ENCODE results near the gene ILDR1.
A peak's percentile ranks its signal among the peaks of the same experiment; 100 is the strongest.

The ILDR1 gene

GRCh38 chr3:121998030-121998580, 23.9 kb downstream of the ILDR1 start:
- no peak for TF ChIP-seq SUZ12 (IDR thresholded peaks at IDR 0.05)
- no peak for TF ChIP-seq BHLHE40 (IDR thresholded peaks at IDR 0.05; ENCODE audit: borderline replicate concordance)
- TF ChIP-seq FOXM1 (IDR thresholded peaks at IDR 0.05; ENCODE audit: borderline replicate concordance), result no peak
- no peak for TF ChIP-seq ELF4 (IDR thresholded peaks at IDR 0.05)
- TF ChIP-seq LEF1 (IDR thresholded peaks at IDR 0.05; ENCODE audit: borderline replicate concordance), result no peak
- no peak for TF ChIP-seq HDGF (IDR thresholded peaks at IDR 0.05; ENCODE audit: borderline replicate concordance)
- TF ChIP-seq FOXA1 (IDR thresholded peaks at IDR 0.05), result no peak
- no peak for TF ChIP-seq L3MBTL2 (conservative IDR thresholded peaks at IDR 0.05)
- no peak for TF ChIP-seq CTBP1 (IDR thresholded peaks at IDR 0.05; ENCODE audit: borderline replicate concordance)
- POLR2A ChIA-PET, result no interaction called here
- CTCF ChIA-PET, result interaction anchor here (1.0 kb wide), 1 partner anchor 260 kb away, joined by 3 read pairs; no protein-coding TSS in a partner anchor
- DNase-seq (ENCODE audit: extremely low spot score), result no peak

- POLR2A ChIA-PET, result no interaction called here
- CTCF ChIA-PET, result interaction anchor here (1.0 kb wide), 1 partner anchor 261 kb away, joined by 3 read pairs; no protein-coding TSS in a partner anchor
- no peak for TF ChIP-seq SUZ12 (IDR thresholded peaks at IDR 0.05)
- DNase-seq (ENCODE audit: extremely low spot score), result no peak
Measured at GRCh38 chr3:121997372-121997771, 24.7 kb downstream of the ILDR1 start.

GRCh38 chr3:121996441-121996840, 25.6 kb downstream of the ILDR1 start:
- ChIA-PET CTCF (interaction anchor here (0.6 to 1.2 kb wide), 2 partner anchors 95 to 126 kb away, joined by 3 to 4 read pairs; no protein-coding TSS in a partner anchor), POLR2A (no interaction called here)
- no peak for DNase-seq (ENCODE audit: extremely low spot score)
- TF ChIP-seq FOXK2 (IDR thresholded peaks at IDR 0.05), result no peak
- no peak for TF ChIP-seq FOXM1 (IDR thresholded peaks at IDR 0.05; ENCODE audit: borderline replicate concordance)
- no peak for TF ChIP-seq FOXA1 (IDR thresholded peaks at IDR 0.05)

GRCh38 chr3:121995161-121996137, 26.6 kb downstream of the ILDR1 start:
- DNase-seq (ENCODE audit: extremely low spot score), result peak; percentile 67
- ChIA-PET POLR2A (no interaction called here), CTCF (interaction anchor here (0.5 to 1.2 kb wide), 9 partner anchors 9 to 266 kb away, joined by 3 to 4 read pairs (median 4); no protein-coding TSS in a partner anchor)
- no peak for TF ChIP-seq SP1 (IDR thresholded peaks at IDR 0.05)
- no peak for TF ChIP-seq HDGF (IDR thresholded peaks at IDR 0.05; ENCODE audit: borderline replicate concordance)
- TF ChIP-seq ELF4 (IDR thresholded peaks at IDR 0.05), result no peak
- TF ChIP-seq TARDBP (IDR thresholded peaks at IDR 0.05), result no peak
- no peak for TF ChIP-seq PKNOX1 (IDR thresholded peaks at IDR 0.05)
- TF ChIP-seq SUZ12 (IDR thresholded peaks at IDR 0.05), result no peak
- TF ChIP-seq CTBP1 (IDR thresholded peaks at IDR 0.05; ENCODE audit: borderline replicate concordance), result no peak
- no peak for TF ChIP-seq FOXM1 (IDR thresholded peaks at IDR 0.05; ENCODE audit: borderline replicate concordance)
- no peak for TF ChIP-seq FOXA1 (IDR thresholded peaks at IDR 0.05)
- TF ChIP-seq L3MBTL2 (conservative IDR thresholded peaks at IDR 0.05), result no peak
- TF ChIP-seq BHLHE40 (IDR thresholded peaks at IDR 0.05; ENCODE audit: borderline replicate concordance), result no peak
- TF ChIP-seq NFRKB (IDR thresholded peaks at IDR 0.05), result no peak
- no peak for TF ChIP-seq ZNF384 (IDR thresholded peaks at IDR 0.05)
- no peak for TF ChIP-seq FOXK2 (IDR thresholded peaks at IDR 0.05)
- no peak for TF ChIP-seq ARNT (IDR thresholded peaks at IDR 0.05)
- TF ChIP-seq LEF1 (IDR thresholded peaks at IDR 0.05; ENCODE audit: borderline replicate concordance), result no peak

- CTCF ChIA-PET, result no interaction called here
- POLR2A ChIA-PET, result no interaction called here
- no peak for TF ChIP-seq CTBP1 (IDR thresholded peaks at IDR 0.05; ENCODE audit: borderline replicate concordance)
- TF ChIP-seq FOXM1 (IDR thresholded peaks at IDR 0.05; ENCODE audit: borderline replicate concordance), result no peak
- TF ChIP-seq SP1 (IDR thresholded peaks at IDR 0.05), result no peak
- no peak for TF ChIP-seq BHLHE40 (IDR thresholded peaks at IDR 0.05; ENCODE audit: borderline replicate concordance)
- no peak for DNase-seq (ENCODE audit: extremely low spot score)
Measured at GRCh38 chr3:121994551-121994950, 27.5 kb downstream of the ILDR1 start.

- POLR2A ChIA-PET, result no interaction called here
- CTCF ChIA-PET, result no interaction called here
- TF ChIP-seq NFRKB (IDR thresholded peaks at IDR 0.05), result no peak
- no peak for TF ChIP-seq HDGF (IDR thresholded peaks at IDR 0.05; ENCODE audit: borderline replicate concordance)
- no peak for TF ChIP-seq LEF1 (IDR thresholded peaks at IDR 0.05; ENCODE audit: borderline replicate concordance)
- no peak for TF ChIP-seq FOXA1 (IDR thresholded peaks at IDR 0.05)
- TF ChIP-seq CTBP1 (IDR thresholded peaks at IDR 0.05; ENCODE audit: borderline replicate concordance), result no peak
- DNase-seq (ENCODE audit: extremely low spot score), result no peak
Measured at GRCh38 chr3:121992601-121993560, 29.2 kb downstream of the ILDR1 start.

GRCh38 chr3:121989943-121990342, 32.1 kb downstream of the ILDR1 start:
- ChIA-PET POLR2A (no interaction called here), CTCF (no interaction called here)
- no peak for DNase-seq (ENCODE audit: extremely low spot score)
- no peak for TF ChIP-seq ELF4 (IDR thresholded peaks at IDR 0.05)
- no peak for TF ChIP-seq L3MBTL2 (conservative IDR thresholded peaks at IDR 0.05)
- TF ChIP-seq CTBP1 (IDR thresholded peaks at IDR 0.05; ENCODE audit: borderline replicate concordance), result no peak
- no peak for TF ChIP-seq NFRKB (IDR thresholded peaks at IDR 0.05)
- TF ChIP-seq SUZ12 (IDR thresholded peaks at IDR 0.05), result no peak
- TF ChIP-seq BHLHE40 (IDR thresholded peaks at IDR 0.05; ENCODE audit: borderline replicate concordance), result no peak
- TF ChIP-seq SP1 (IDR thresholded peaks at IDR 0.05), result no peak
- TF ChIP-seq TARDBP (IDR thresholded peaks at IDR 0.05), result no peak
- no peak for TF ChIP-seq FOXK2 (IDR thresholded peaks at IDR 0.05)
- TF ChIP-seq HDGF (IDR thresholded peaks at IDR 0.05; ENCODE audit: borderline replicate concordance), result no peak
- TF ChIP-seq PKNOX1 (IDR thresholded peaks at IDR 0.05), result no peak
- TF ChIP-seq ARNT (IDR thresholded peaks at IDR 0.05), result no peak
- TF ChIP-seq FOXA1 (IDR thresholded peaks at IDR 0.05), result no peak
- TF ChIP-seq ZNF384 (IDR thresholded peaks at IDR 0.05), result no peak
- TF ChIP-seq FOXM1 (IDR thresholded peaks at IDR 0.05; ENCODE audit: borderline replicate concordance), result no peak
- TF ChIP-seq LEF1 (IDR thresholded peaks at IDR 0.05; ENCODE audit: borderline replicate concordance), result no peak

All from HEK293T (cell line).